Measurements from ENCODE around the gene MBD5.

GRCh38 chr2:148039783-148040182 lies 18.9 kb downstream of the MBD5 start:
- TF ChIP-seq CTCF (IDR thresholded peaks at IDR 0.05) (no peak), POLR2A (IDR thresholded peaks at IDR 0.05) (no peak)
